SU-DHL-6 (cell line): ENCODE results near the gene SIL1.

Experiments used
- EZH2phosphoT487 ChIP-seq: fragments of 200-600 bp; sonication (generic), shearing (Covaris generic); conservative IDR thresholded peaks from 2 replicates; pipeline ENCODE4 v1.6.1; 2018; ENCODE audit warnings: mild to moderate bottlenecking, antibody characterized with exemption, low read length, moderate library complexity, mixed read lengths
- TF ChIP-seq, protein P1 (sequence below): fragments of 200-600 bp; sonication (generic); IDR thresholded peaks from one replicate; pipeline ENCODE4 v1.5.1; 2017; ENCODE audit warnings: antibody characterized with exemption, mild to moderate bottlenecking, low read length, moderate library complexity; ENCODE audit not compliant: insufficient read depth, poor library complexity, severe bottlenecking

DNA sequence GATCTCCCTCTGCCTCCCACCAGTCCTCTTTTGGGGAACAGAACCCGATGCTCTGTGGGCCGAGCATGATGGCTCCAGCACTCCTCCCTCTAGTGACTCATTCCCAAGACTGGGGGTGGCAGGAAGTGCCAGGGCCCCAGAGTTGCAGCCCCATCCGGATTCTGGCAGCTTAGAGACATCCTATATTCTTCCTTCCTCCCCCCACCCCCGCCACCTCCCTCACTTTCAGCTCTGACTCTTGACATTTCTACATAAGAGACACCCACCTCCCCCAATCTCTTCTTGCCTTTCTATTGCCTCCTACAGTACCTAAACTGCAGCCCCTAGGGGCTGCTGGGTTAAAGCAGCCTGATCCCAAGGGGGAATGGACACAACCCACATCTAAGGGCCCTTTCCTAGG, 48.2 kb upstream of the SIL1 start:
- TF ChIP-seq, protein P1, sequence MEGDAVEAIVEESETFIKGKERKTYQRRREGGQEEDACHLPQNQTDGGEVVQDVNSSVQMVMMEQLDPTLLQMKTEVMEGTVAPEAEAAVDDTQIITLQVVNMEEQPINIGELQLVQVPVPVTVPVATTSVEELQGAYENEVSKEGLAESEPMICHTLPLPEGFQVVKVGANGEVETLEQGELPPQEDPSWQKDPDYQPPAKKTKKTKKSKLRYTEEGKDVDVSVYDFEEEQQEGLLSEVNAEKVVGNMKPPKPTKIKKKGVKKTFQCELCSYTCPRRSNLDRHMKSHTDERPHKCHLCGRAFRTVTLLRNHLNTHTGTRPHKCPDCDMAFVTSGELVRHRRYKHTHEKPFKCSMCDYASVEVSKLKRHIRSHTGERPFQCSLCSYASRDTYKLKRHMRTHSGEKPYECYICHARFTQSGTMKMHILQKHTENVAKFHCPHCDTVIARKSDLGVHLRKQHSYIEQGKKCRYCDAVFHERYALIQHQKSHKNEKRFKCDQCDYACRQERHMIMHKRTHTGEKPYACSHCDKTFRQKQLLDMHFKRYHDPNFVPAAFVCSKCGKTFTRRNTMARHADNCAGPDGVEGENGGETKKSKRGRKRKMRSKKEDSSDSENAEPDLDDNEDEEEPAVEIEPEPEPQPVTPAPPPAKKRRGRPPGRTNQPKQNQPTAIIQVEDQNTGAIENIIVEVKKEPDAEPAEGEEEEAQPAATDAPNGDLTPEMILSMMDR = no peak
- no peak for TF ChIP-seq EZH2phosphoT487
